ENCODE results near the gene CEP57L1. TPM values are rescaled to one million over a fixed set of nuclear protein-coding genes. Genes with fewer than 3 reads are reported as not detected.

Gene CEP57L1
- total RNA-seq, 1 experiment from 2014 or later, result 18.9 TPM

DNA sequence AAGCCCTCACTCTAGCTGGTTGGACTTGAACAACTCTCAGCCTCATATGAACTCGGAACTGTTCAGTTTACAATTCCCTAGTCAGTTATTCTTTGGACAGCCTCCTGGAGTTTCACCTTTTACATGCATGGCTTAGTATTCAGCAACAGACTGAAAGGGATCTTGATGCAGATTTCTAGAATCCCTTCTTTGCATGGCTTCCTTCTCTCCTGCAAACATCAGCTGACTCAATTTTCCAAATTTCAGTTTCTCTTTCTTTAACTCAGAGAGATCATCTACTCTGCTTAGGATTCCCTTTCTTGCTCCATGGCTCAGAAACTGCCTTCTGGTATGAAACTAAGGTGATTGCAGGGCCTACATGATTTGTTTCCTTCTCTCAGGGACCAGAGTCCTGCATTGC, 99.6 kb downstream of the CEP57L1 start:
- CTCF ChIA-PET, result interaction anchor here (0.7 to 1.5 kb wide), 5 partner anchors 90 to 195 kb away, joined by 3 to 6 read pairs (median 3); partner anchors contain the start of gene CD164
- no TSS peak for BruUV-seq (replicated peaks)
- H3K4me3 Mint-ChIP-seq (ENCODE audit: unreplicated experiment), result no peak overlapping the region
- POLR2A ChIA-PET, result interaction anchor here (0.9 to 1.6 kb wide), 2 partner anchors 12 to 188 kb away, joined by 3 to 5 read pairs; partner anchors contain the start of gene CD164
- no peaks in the 10 kb centered on the region for H3K36me3 Mint-ChIP-seq (ENCODE audit: insufficient read depth, unreplicated experiment)
- H3K4me1 Mint-ChIP-seq (ENCODE audit: insufficient read depth, unreplicated experiment), result no peaks in the 10 kb centered on the region
- no peaks in the 10 kb centered on the region for H3K27me3 Mint-ChIP-seq (ENCODE audit: insufficient read depth, unreplicated experiment)
- H3K9me3 Mint-ChIP-seq (ENCODE audit: unreplicated experiment), result peaks cover 17% of the 10 kb centered on the region
- intact Hi-C loops (cut with micrococcal nuclease), result no loop called here
- no peak for DNase-seq (ENCODE audit: unreplicated experiment)
- TF ChIP-seq, protein P1, sequence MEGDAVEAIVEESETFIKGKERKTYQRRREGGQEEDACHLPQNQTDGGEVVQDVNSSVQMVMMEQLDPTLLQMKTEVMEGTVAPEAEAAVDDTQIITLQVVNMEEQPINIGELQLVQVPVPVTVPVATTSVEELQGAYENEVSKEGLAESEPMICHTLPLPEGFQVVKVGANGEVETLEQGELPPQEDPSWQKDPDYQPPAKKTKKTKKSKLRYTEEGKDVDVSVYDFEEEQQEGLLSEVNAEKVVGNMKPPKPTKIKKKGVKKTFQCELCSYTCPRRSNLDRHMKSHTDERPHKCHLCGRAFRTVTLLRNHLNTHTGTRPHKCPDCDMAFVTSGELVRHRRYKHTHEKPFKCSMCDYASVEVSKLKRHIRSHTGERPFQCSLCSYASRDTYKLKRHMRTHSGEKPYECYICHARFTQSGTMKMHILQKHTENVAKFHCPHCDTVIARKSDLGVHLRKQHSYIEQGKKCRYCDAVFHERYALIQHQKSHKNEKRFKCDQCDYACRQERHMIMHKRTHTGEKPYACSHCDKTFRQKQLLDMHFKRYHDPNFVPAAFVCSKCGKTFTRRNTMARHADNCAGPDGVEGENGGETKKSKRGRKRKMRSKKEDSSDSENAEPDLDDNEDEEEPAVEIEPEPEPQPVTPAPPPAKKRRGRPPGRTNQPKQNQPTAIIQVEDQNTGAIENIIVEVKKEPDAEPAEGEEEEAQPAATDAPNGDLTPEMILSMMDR (IDR thresholded peaks at IDR 0.05; ENCODE audit: unreplicated experiment), result no peak
- H3K27ac Mint-ChIP-seq (ENCODE audit: low read depth, unreplicated experiment), result no peak overlapping the region

DNA sequence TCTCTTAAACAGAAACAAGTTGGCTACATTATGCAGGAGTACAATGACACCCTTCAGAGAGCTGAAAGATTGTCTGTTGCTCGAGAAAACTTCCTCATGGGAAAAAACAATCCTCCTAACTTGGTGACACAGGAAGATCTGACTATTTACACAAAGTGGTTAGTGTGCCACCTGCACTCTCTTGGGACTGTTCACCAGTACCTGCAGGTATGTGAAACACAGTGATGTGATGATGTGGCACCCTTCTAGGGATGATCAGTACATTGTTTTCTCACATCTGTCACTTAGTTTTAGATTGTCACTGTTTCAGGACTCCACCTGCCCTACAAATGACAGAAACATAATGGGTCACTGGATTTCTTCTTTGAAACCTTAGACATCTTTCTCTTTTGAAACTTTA, 101.8 kb downstream of the CEP57L1 start:
- no peak for DNase-seq (ENCODE audit: unreplicated experiment)
- Mint-ChIP-seq H3K4me3 (ENCODE audit: unreplicated experiment) (no peak overlapping the region), H3K27me3 (ENCODE audit: insufficient read depth, unreplicated experiment) (no peaks in the 10 kb centered on the region), H3K4me1 (ENCODE audit: insufficient read depth, unreplicated experiment) (no peaks in the 10 kb centered on the region), H3K27ac (ENCODE audit: low read depth, unreplicated experiment) (no peak overlapping the region), H3K9me3 (ENCODE audit: unreplicated experiment) (peaks cover 8% of the 10 kb centered on the region), H3K36me3 (ENCODE audit: insufficient read depth, unreplicated experiment) (peaks cover 6% of the 10 kb centered on the region)
- TF ChIP-seq, protein P1 (IDR thresholded peaks at IDR 0.05; ENCODE audit: unreplicated experiment), result no peak
- ChIA-PET POLR2A (interaction anchor here (0.6 to 1.2 kb wide), 3 partner anchors 9 to 186 kb away, joined by 3 to 5 read pairs (median 4); no protein-coding TSS in a partner anchor), CTCF (interaction anchor here (0.6 to 1.8 kb wide), 3 partner anchors 9 to 1137 kb away, joined by 3 to 8 read pairs (median 4); no protein-coding TSS in a partner anchor)
- no TSS peak for BruUV-seq (replicated peaks)
- intact Hi-C loops (cut with micrococcal nuclease), result no loop called here

DNA sequence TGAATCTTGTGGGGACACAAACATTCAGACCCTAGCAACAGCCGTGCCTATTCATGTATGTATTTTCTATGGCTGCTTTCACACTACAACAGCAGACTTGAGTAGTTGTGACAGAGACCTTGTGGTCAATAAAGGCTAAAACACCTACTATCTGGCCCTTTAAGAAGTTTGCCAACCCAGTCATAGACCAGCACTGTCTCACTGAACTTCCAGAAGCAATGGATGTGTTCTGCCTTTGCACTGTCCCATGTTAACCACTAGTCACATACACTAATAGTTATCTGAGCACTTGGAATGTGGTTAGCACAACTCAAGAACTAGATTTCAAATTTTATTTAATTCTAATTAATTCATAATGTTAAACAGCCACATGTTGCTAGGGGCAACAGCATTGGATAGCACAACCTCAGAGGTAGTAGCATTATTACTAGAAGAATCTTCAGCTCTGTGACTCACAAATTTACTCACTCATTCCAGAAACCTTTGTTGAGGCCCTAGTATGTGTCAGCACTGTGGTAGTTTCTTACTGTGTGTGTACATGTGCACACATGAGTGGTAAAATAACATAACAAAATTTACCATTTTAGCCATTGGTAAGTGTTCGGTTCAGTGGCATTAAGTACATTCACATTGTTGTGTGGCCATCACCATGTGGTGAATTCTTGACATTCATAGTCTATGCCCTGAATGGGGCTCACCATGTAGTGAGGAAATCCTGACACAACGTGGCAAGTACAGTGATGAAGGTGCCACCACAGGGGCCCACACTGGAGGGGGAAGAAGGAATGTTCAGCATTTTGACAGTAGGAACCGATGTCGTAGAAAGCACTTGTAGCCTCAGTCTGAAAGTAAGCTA, 107.3 kb downstream of the CEP57L1 start:
- no TSS peak for BruUV-seq (replicated peaks)
- no peak overlapping the region for H3K4me3 Mint-ChIP-seq (ENCODE audit: unreplicated experiment)
- no peak overlapping the region for H3K27ac Mint-ChIP-seq (ENCODE audit: low read depth, unreplicated experiment)
- intact Hi-C loops (cut with micrococcal nuclease), result loop anchor here (10.0 kb wide), 1 partner anchor 102 kb away; no protein-coding TSS in a partner anchor
- no peaks in the 10 kb centered on the region for H3K9me3 Mint-ChIP-seq (ENCODE audit: unreplicated experiment)
- peaks cover 6% of the 10 kb centered on the region for H3K36me3 Mint-ChIP-seq (ENCODE audit: insufficient read depth, unreplicated experiment)
- ChIA-PET CTCF (interaction anchor here (0.6 to 2.3 kb wide), 2 partner anchors 14 to 410 kb away, joined by 3 to 9 read pairs; no protein-coding TSS in a partner anchor), POLR2A (interaction anchor here (1.4 kb wide), 1 partner anchor 26 kb away, joined by 3 read pairs; no protein-coding TSS in a partner anchor)
- H3K27me3 Mint-ChIP-seq (ENCODE audit: insufficient read depth, unreplicated experiment), result no peaks in the 10 kb centered on the region
- TF ChIP-seq, protein P1 (IDR thresholded peaks at IDR 0.05; ENCODE audit: unreplicated experiment), result no peak
- no peaks in the 10 kb centered on the region for H3K4me1 Mint-ChIP-seq (ENCODE audit: insufficient read depth, unreplicated experiment)
- no peak for DNase-seq (ENCODE audit: unreplicated experiment)

GRCh38 chr6:109204511-109204910, 109.2 kb downstream of the CEP57L1 start:
- intact Hi-C loops (cut with micrococcal nuclease), result loop anchor here (10.0 kb wide), 1 partner anchor 100 kb away; no protein-coding TSS in a partner anchor
- no peaks in the 10 kb centered on the region for H3K9me3 Mint-ChIP-seq (ENCODE audit: unreplicated experiment)
- no peak overlapping the region for H3K4me3 Mint-ChIP-seq (ENCODE audit: unreplicated experiment)
- ChIA-PET CTCF (interaction anchor here (2.3 kb wide), 1 partner anchor 16 kb away, joined by 9 read pairs; no protein-coding TSS in a partner anchor), POLR2A (interaction anchor here (0.7 kb wide), 1 partner anchor 207 kb away, joined by 3 read pairs; no protein-coding TSS in a partner anchor)
- no peaks in the 10 kb centered on the region for H3K27me3 Mint-ChIP-seq (ENCODE audit: insufficient read depth, unreplicated experiment)
- H3K4me1 Mint-ChIP-seq (ENCODE audit: insufficient read depth, unreplicated experiment), result no peaks in the 10 kb centered on the region
- H3K27ac Mint-ChIP-seq (ENCODE audit: low read depth, unreplicated experiment), result no peak overlapping the region
- no TSS peak for BruUV-seq (replicated peaks)
- peaks cover 6% of the 10 kb centered on the region for H3K36me3 Mint-ChIP-seq (ENCODE audit: insufficient read depth, unreplicated experiment)
- no peak for DNase-seq (ENCODE audit: unreplicated experiment)
- TF ChIP-seq, protein P1 (IDR thresholded peaks at IDR 0.05; ENCODE audit: unreplicated experiment), result no peak

Measured in MCF 10A (cell line).